GM12864 (cell line): Measurements from ENCODE around the gene SOX15.
"Not testable (repeated sequence)": the region's sequence is repeated elsewhere in the genome, so short reads cannot be mapped to it uniquely, and the experiment has no call there.

ENCODE experiments used
- DNase-seq: peaks from one replicate; pipeline ENCODE4 v3.0.0-alpha.2; 2011; ENCODE audit warnings: low read depth
- H3K4me3 ChIP-seq: 2 replicates; pipeline ENCODE4 v1.5.1; 2011; ENCODE audit warnings: mild to moderate bottlenecking, low read depth, low read length, control low read depth
- CTCF ChIP-seq: IDR thresholded peaks from 2 replicates; pipeline ENCODE4 v1.5.1; 2011; ENCODE audit warnings: low read depth, mild to moderate bottlenecking, moderate library complexity, low read length, control low read depth, inconsistent platforms; ENCODE audit errors: missing control alignments

SOX15 gene

DNA sequence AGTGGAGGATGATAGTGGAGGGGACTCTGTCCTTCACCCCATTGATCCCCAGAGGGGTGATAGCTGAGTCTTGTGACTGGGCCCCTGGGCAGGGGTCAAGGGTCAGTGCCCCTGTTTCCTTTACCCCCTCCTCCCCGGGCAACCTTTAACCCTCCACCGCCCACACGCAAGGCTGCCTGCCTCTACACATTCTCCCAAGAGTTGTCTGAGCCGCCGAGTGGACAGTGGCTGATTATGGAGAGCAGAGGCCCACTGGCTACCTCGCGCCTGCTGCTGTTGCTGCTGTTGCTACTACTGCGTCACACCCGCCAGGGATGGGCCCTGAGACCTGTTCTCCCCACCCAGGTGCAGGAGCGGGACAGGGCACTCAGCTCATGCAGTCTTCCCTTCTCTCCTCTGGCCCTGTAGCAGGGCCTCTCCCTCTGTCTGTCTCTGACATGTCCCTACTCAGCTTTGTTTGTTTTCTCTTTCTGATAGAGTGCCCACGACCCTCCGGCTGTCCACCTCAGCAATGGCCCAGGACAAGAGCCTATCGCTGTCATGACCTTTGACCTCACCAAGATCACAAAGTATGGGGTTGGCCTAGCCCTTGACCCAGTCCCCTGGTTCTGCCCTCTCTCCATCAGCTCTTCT is 40.2 kb upstream of the SOX15 start, which contains the start of gene SHBG:
TSS of gene SHBG (plus strand) at position 197 of the 633 bp plus-strand sequence. CDS start at position 235, 38 bp downstream.
- TF ChIP-seq CTCF: no peak
- DNase-seq: no peak
- H3K4me3 ChIP-seq: no peak within 1 kb of the TSS

DNA sequence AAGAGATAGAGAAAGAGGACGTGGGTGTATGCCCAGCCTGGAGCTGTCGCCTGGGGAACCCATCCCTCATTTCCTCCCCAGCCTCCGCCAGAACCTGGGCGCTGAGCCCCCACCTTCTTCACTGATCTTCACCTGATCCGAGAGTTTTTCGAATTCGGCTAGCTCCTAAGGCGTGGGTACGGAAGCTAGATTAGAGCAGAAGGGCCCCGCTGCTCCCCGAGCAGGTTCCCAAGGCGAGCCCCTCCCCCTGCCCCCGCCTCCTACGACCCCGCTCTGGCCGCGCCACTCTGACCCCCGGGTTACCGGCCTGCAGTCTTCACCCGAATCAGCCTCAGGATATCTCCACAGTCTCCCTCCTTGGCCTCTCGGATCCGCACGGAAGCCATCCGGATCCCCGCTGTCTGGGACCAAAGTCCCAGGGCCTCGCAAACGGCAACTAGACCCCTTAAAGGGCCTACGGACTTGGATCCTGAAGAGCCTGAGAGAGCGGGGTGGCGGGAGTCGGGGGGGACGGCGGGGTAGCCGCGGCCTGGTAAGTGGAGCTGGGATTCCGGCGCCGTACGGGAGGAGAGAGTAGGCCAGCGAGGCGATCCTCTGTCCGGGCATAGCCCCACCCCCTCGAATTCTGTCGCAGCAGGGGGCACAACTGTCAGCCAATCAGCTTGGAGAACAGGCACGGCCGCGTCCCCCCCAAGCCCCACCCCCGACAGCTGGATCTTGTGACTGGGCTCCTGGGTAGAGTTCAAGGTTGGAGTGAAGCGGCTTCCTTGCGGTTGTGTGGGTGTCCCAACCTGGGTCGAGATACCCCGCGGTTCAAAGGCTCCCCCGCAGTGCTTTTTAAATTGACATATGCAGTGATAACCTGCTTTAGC is 37.6 kb upstream of the SOX15 start, which contains the start of gene SAT2:
TSS of gene SAT2 (minus strand) at position 572 of the 872 bp plus-strand sequence. CDS start at position 386, 186 bp downstream.
- peak within 1 kb of the TSS; percentile 80 for H3K4me3 ChIP-seq
- peak; percentile 75 for DNase-seq
- no peak for TF ChIP-seq CTCF

DNA sequence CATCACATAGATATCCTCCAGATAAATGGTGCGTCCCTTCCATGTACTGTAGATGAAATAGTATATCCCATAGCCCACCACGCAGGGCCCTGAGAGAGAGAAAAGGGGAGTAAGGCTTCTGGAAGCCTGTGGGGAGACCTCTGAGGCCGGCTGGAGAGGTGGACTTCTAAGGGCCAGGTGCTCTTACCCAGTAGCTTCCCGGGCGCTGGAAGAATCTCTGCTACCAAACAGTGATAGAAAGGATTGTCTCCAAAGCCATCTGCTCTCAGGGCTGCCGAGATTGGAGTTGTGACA is 37.0 kb upstream of the SOX15 start:
- DNase-seq: no peak
- H3K4me3 ChIP-seq: peak overlapping the region; percentile 80

GRCh38 chr17:7626307-7626706 is 36.4 kb upstream of the SOX15 start:
- no peak for DNase-seq
- no peak overlapping the region for H3K4me3 ChIP-seq
- TF ChIP-seq CTCF: no peak

More for the DNA sequence above, 37.0 kb upstream of the SOX15 start:
- TF ChIP-seq CTCF: no peak

DNA sequence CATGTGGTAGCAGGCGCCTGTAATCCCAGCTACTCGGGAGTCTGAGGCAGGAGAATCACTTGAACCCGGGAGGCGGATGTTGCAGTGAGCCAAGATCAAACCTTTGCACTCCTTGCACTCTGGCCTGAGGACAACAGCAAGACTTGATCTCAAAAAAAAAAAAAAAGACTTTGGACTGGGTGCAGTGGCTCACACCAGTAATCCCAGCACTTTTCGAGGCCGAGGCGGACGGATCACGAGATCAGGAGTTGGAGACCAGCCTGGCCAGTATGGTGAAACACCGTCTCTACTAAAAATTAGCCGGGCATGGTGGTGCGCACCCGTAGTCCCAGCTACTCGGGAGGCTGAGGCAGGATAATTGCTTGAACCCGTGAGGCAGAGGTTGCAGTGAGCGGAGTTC is 35.9 kb upstream of the SOX15 start:
- DNase-seq: not testable (repeated sequence)

DNA sequence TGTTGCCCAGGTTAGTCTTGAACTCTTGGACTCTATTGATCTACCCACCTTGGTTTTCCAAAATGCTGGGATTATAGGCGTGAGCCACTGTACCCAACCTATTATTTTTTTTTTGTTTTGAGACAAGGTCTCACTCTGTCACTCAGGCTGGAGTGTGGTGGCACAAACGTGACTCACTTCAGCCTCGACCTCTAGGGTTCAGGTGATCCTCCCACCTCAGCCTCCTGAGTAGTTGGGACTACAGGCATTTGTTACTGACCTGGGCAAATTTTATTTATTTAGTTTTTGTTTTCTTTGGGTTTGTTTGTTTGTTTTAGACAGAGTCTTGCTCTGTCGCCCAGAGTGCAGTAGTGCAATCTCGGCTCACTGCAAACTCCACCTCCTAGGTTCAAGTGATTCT is 33.8 kb upstream of the SOX15 start:
- no peak for DNase-seq
- no peak overlapping the region for H3K4me3 ChIP-seq
- TF ChIP-seq CTCF: no peak

More for the DNA sequence above, 35.9 kb upstream of the SOX15 start:
- H3K4me3 ChIP-seq: not testable (repeated sequence)

DNA sequence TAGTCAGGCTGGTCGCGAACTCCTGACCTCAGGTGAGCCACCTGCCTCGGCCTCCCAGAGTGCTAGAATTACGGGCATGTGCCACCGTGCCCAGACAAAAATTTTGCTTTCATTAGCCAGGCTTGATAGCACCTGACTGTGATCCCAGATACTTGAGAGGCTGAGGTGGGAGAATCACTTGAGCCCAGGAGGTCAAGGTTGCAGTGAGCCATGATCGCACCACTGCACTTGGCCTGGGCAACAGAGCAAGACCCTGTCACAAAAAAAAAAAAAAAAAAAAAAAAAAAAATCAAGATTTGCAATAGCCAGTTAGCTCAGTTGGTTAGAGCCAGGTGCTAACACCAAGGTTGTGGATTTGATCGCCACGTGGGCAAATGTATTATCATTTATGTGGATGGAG is 30.9 kb upstream of the SOX15 start:
- no peak for TF ChIP-seq CTCF
- no peak overlapping the region for H3K4me3 ChIP-seq
- no peak for DNase-seq
